Activated T-cell treated with anti-CD3 and anti-CD28 coated beads, Interleukin-2, amount 50 U/mL, for 72 hours (primary cell): ENCODE data around the gene ADORA1. TPM values are rescaled to one million over a fixed set of nuclear protein-coding genes. Genes with fewer than 3 reads are reported as not detected.
A peak's percentile ranks its signal among the peaks of the same experiment; 100 is the strongest.

ENCODE experiments used
- ATAC-seq, 2 donors: fragments of 150-1000 bp; cut with Tn5 transposase; replicated peaks in 1 of 2; 2 replicates each; pipeline ENCODE4 v1.10.0; 2021; ENCODE audit warnings: moderate library complexity in 2 of 2, mild to moderate bottlenecking in 1 of 2
- DNase-seq, 2 donors: peaks; one replicate each; pipeline ENCODE4 v3.0.0; 2021 to 2022; ENCODE audit warnings: mixed read lengths in 1 of 2
- H3K27ac Mint-ChIP-seq: one replicate; pipeline ENCODE4 v1.8.0; 2022; ENCODE audit warnings: mild to moderate bottlenecking, moderate library complexity, mixed read lengths
- H3K27me3 Mint-ChIP-seq: one replicate; pipeline ENCODE4 v1.8.0; 2022; ENCODE audit warnings: low read depth, mixed read lengths
- H3K36me3 Mint-ChIP-seq, 2 donors: one replicate each; pipeline ENCODE4 v1.8.0; 2022; ENCODE audit warnings: mixed read lengths in 2 of 2, mild to moderate bottlenecking in 1 of 2; ENCODE audit not compliant: insufficient read depth in 2 of 2
- H3K4me1 Mint-ChIP-seq: one replicate; pipeline ENCODE4 v1.8.0; 2022; ENCODE audit warnings: low read depth, mixed read lengths
- H3K4me3 Mint-ChIP-seq, 2 donors: one replicate each; pipeline ENCODE4 v1.8.0; 2022; ENCODE audit warnings: mild to moderate bottlenecking in 2 of 2, mixed read lengths in 2 of 2, moderate library complexity in 2 of 2
- H3K9me3 Mint-ChIP-seq, 2 donors: one replicate each; pipeline ENCODE4 v1.8.0; 2022; ENCODE audit warnings: mixed read lengths in 2 of 2
- total RNA-seq, 2 donors: library from RNA; stranded (reverse); gene quantifications; one replicate each; pipeline ENCODE4 v1.2.3, GENCODE V29; 2022

The ADORA1 gene
- total RNA-seq, 2 donors from 2014 or later, result not detected

GRCh38 chr1:203153989-203154821, 26.7 kb downstream of the ADORA1 start:
- no peak for ATAC-seq
- DNase-seq, result no peak
- no peaks in the 10 kb centered on the region for H3K4me1 Mint-ChIP-seq
- no peak overlapping the region for H3K4me3 Mint-ChIP-seq
- H3K9me3 Mint-ChIP-seq, result peaks cover 3 to 5% of the 10 kb centered on the region in 2 donors
- no peak overlapping the region for H3K27ac Mint-ChIP-seq
- H3K27me3 Mint-ChIP-seq, result peaks cover 10% of the 10 kb centered on the region
- peaks cover 0 to 4% of the 10 kb centered on the region in 2 donors for H3K36me3 Mint-ChIP-seq

GRCh38 chr1:203156280-203156679, 28.8 kb downstream of the ADORA1 start:
- Mint-ChIP-seq H3K4me1 (no peaks in the 10 kb centered on the region), H3K4me3 (no peak overlapping the region), H3K27ac (no peak overlapping the region), H3K27me3 (peaks cover 10% of the 10 kb centered on the region), H3K9me3 (peaks cover 5% of the 10 kb centered on the region in 2 donors), H3K36me3 (peaks cover 0 to 4% of the 10 kb centered on the region in 2 donors)
- no peak for ATAC-seq
- no peak for DNase-seq

GRCh38 chr1:203158423-203158822, 30.9 kb downstream of the ADORA1 start:
- Mint-ChIP-seq H3K27me3 (peaks cover 17% of the 10 kb centered on the region), H3K4me3 (no peak overlapping the region), H3K9me3 (peaks cover 5% of the 10 kb centered on the region in 2 donors), H3K4me1 (no peaks in the 10 kb centered on the region), H3K27ac (no peak overlapping the region), H3K36me3 (peaks cover 0 to 4% of the 10 kb centered on the region in 2 donors)
- ATAC-seq (no peak), DNase-seq (no peak)

DNA sequence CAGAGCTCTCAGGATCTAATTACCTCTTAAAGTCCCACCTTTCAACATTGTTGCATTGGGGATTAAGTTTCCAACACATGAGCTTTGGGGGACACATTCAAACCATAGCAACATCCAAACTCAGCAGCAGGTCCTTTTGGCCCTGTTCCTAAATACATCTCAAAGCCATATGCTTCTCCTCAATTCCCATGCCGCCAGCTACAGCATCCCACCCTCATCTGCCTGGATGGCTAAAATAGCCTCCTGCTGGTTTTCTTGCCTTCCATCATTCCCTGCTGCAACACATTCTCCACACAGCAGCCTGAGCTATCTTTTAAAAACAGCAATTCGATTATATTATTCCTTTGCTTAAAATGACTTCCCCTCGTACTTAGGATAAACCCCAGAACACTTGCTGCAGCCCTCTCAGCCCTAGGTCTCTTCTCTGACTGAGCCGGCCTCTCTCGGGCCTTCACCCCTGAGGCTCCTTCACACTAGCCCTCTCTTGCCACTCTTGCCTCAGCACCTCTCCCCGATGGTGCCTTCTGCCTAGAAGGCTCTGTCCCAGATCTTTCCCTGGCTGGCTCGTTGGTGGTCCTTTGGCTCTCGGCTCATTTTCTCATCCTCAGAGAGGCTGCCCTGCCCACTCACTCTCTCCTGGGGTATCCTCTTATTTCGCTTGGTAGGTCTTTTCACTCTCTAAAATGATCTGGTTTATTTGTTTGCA, 31.6 kb downstream of the ADORA1 start:
- ATAC-seq, result no peak

GRCh38 chr1:203159844-203160243, 32.3 kb downstream of the ADORA1 start:
- ATAC-seq (no peak), DNase-seq (no peak)
- no peaks in the 10 kb centered on the region for H3K4me1 Mint-ChIP-seq
- H3K27me3 Mint-ChIP-seq, result peaks cover 23% of the 10 kb centered on the region
- peaks cover 5% of the 10 kb centered on the region in 2 donors for H3K9me3 Mint-ChIP-seq
- H3K27ac Mint-ChIP-seq, result no peak overlapping the region
- peaks cover 0 to 4% of the 10 kb centered on the region in 2 donors for H3K36me3 Mint-ChIP-seq
- no peak overlapping the region for H3K4me3 Mint-ChIP-seq

More for the DNA sequence above, 31.6 kb downstream of the ADORA1 start:
- H3K27me3 Mint-ChIP-seq, result peaks cover 18% of the 10 kb centered on the region
- H3K9me3 Mint-ChIP-seq, result peaks cover 5% of the 10 kb centered on the region in 2 donors
- no peaks in the 10 kb centered on the region for H3K4me1 Mint-ChIP-seq
- H3K36me3 Mint-ChIP-seq, result peaks cover 0 to 4% of the 10 kb centered on the region in 2 donors
- no peak overlapping the region for H3K27ac Mint-ChIP-seq
- no peak for DNase-seq
- H3K4me3 Mint-ChIP-seq, result no peak overlapping the region

- no peak overlapping the region for H3K27ac Mint-ChIP-seq
- peaks cover 0 to 4% of the 10 kb centered on the region in 2 donors for H3K36me3 Mint-ChIP-seq
- no peak for ATAC-seq
- DNase-seq, result no peak
- H3K9me3 Mint-ChIP-seq, result peaks cover 5% of the 10 kb centered on the region in 2 donors
- no peaks in the 10 kb centered on the region for H3K4me1 Mint-ChIP-seq
- no peak overlapping the region for H3K4me3 Mint-ChIP-seq
- peaks cover 23% of the 10 kb centered on the region for H3K27me3 Mint-ChIP-seq
Observed at GRCh38 chr1:203161175-203161574, 33.6 kb downstream of the ADORA1 start.

- H3K4me3 Mint-ChIP-seq, result no peak overlapping the region
- DNase-seq (no peak), ATAC-seq (no peak)
- H3K27me3 Mint-ChIP-seq, result peaks cover 23% of the 10 kb centered on the region
- H3K9me3 Mint-ChIP-seq, result peaks cover 5% of the 10 kb centered on the region in 2 donors
- no peaks in the 10 kb centered on the region for H3K4me1 Mint-ChIP-seq
- peaks cover 0 to 4% of the 10 kb centered on the region in 2 donors for H3K36me3 Mint-ChIP-seq
- H3K27ac Mint-ChIP-seq, result no peak overlapping the region
Observed at GRCh38 chr1:203161703-203162102, 34.2 kb downstream of the ADORA1 start.

- H3K4me3 Mint-ChIP-seq, result no peak overlapping the region
- no peaks in the 10 kb centered on the region for H3K4me1 Mint-ChIP-seq
- H3K9me3 Mint-ChIP-seq, result peaks cover 5% of the 10 kb centered on the region in 2 donors
- H3K36me3 Mint-ChIP-seq, result peaks cover 0 to 4% of the 10 kb centered on the region in 2 donors
- ATAC-seq, result no peak
- no peak overlapping the region for H3K27ac Mint-ChIP-seq
- no peak for DNase-seq
- peaks cover 23% of the 10 kb centered on the region for H3K27me3 Mint-ChIP-seq
Observed at GRCh38 chr1:203162403-203162802, 34.9 kb downstream of the ADORA1 start.

DNA sequence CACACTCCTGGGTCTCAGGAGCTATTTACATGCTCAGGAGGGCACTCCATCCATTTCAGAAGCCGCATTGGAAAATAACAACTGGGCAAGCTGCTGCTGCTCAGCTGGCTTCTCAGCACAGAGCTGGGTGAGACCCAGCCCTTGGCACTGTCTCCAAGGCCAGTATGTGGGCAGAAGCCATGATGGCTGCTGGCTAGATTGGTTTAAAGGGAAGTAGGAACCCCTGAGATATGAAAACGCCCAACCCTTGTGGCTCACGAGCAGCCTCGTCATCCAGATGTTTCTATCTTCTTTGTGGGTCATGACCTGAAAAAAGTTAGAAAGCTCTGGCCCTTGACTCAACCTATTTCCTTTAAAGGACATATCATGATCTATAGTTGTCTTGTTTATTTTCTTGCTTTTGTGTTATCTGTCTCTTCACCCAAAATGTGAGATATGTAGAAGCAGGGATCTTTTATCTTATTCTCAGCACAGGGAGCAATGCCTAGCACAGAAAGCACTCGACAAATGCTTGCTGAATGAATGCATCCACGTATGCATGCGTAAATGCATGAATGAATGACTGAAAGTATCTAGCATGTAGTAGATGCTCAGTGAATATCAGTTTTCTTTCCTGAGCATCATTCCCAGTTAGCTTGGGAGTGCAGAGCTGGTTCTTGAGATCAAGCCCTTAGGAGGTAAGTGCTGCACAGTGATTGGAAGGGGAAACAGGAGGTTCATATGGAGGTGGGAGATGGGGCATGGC, 36.5 kb downstream of the ADORA1 start:
- no peak overlapping the region for H3K27ac Mint-ChIP-seq
- no peaks in the 10 kb centered on the region for H3K36me3 Mint-ChIP-seq
- H3K4me3 Mint-ChIP-seq, result no peak overlapping the region
- no peak for DNase-seq
- peaks cover 0 to 1% of the 10 kb centered on the region in 2 donors for H3K9me3 Mint-ChIP-seq
- no peak for ATAC-seq
- H3K27me3 Mint-ChIP-seq, result peaks cover 13% of the 10 kb centered on the region
- H3K4me1 Mint-ChIP-seq, result no peaks in the 10 kb centered on the region

- H3K36me3 Mint-ChIP-seq, result no peaks in the 10 kb centered on the region
- no peak overlapping the region for H3K4me3 Mint-ChIP-seq
- DNase-seq (no peak), ATAC-seq (no peak)
- H3K27ac Mint-ChIP-seq, result no peak overlapping the region
- no peaks in the 10 kb centered on the region for H3K9me3 Mint-ChIP-seq
- H3K4me1 Mint-ChIP-seq, result no peaks in the 10 kb centered on the region
- H3K27me3 Mint-ChIP-seq, result peaks cover 13% of the 10 kb centered on the region
Observed at GRCh38 chr1:203165101-203165799, 37.7 kb downstream of the ADORA1 start.

DNA sequence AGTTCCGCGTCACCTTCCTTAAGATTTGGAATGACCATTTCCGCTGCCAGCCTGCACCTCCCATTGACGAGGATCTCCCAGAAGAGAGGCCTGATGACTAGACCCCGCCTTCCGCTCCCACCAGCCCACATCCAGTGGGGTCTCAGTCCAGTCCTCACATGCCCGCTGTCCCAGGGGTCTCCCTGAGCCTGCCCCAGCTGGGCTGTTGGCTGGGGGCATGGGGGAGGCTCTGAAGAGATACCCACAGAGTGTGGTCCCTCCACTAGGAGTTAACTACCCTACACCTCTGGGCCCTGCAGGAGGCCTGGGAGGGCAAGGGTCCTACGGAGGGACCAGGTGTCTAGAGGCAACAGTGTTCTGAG, 38.3 kb downstream of the ADORA1 start:
- Mint-ChIP-seq H3K4me3 (no peak overlapping the region), H3K36me3 (no peaks in the 10 kb centered on the region), H3K27ac (no peak overlapping the region), H3K27me3 (peaks cover 13% of the 10 kb centered on the region), H3K9me3 (no peaks in the 10 kb centered on the region), H3K4me1 (no peaks in the 10 kb centered on the region)
- ATAC-seq, result no peak
- DNase-seq, result no peak

DNA sequence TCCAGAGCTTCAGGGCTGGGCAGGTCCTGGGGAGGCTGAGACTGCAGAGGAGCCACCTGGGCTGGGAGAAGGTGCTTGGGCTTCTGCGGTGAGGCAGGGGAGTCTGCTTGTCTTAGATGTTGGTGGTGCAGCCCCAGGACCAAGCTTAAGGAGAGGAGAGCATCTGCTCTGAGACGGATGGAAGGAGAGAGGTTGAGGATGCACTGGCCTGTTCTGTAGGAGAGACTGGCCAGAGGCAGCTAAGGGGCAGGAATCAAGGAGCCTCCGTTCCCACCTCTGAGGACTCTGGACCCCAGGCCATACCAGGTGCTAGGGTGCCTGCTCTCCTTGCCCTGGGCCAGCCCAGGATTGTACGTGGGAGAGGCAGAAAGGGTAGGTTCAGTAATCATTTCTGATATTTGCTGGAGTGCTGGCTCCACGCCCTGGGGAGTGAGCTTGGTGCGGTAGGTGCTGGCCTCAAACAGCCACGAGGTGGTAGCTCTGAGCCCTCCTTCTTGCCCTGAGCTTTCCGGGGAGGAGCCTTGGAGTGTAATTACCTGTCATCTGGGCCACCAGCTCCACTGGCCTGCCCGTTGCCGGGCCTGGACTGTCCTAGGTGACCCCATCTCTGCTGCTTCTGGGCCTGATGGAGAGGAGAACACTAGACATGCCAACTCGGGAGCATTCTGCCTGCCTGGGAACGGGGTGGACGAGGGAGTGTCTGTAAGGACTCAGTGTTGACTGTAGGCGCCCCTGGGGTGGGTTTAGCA, 38.8 kb downstream of the ADORA1 start:
- Mint-ChIP-seq H3K4me1 (no peaks in the 10 kb centered on the region), H3K27ac (no peak overlapping the region), H3K4me3 (no peak overlapping the region), H3K36me3 (no peaks in the 10 kb centered on the region), H3K27me3 (peaks cover 13% of the 10 kb centered on the region), H3K9me3 (no peaks in the 10 kb centered on the region)
- DNase-seq, result no peak
- ATAC-seq, result peak in 1 of 2 donors; percentile 24
